ENCODE measurements around the gene LDB1.
A peak's percentile ranks its signal among the peaks of the same experiment; 100 is the strongest.

The LDB1 gene

DNA sequence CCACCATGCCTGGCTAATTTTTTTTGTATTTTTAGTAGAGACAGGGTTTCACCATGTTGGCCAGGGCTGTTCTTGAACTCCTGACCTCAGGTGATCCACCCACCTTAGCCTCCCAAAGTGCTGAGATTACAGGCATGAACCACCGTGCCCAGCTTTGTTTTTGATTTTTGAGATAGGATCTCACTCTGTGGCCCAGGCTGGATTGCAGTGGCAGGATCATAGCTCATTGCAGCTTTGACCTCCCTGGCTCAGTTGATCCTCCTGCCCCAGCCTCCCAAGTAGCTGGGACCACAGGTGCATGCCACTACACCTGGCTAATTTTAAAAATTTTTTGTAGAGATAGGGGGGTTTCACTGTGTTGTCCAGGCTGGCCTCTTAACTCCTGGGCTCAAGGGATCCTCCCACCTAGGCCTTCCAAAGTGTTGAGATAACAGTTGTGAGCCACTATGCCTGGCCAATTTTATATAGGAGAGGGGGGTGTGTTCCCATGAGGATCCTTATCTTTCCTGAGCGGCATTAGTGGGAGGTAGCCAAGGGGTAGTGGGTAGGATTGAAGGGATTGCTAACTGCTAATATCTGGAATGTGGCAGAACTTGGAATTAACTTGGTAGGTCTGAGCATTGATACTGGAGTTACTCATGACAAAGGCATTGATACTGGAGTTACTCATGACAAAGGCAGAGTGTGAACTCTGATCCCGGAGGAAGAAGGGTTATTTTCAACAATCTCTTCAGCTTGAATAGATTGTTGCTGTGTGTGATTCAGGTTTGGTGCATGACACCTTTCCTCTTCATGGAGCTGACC, 31.0 kb upstream of the LDB1 start:
- H3K27ac ChIP-seq = peak overlapping the region; percentile 95
- peak; percentile 61 for DNase-seq
- H3K36me3 ChIP-seq (replicated peaks) = peaks cover 45% of the 10 kb centered on the region
- TF ChIP-seq, protein P1, sequence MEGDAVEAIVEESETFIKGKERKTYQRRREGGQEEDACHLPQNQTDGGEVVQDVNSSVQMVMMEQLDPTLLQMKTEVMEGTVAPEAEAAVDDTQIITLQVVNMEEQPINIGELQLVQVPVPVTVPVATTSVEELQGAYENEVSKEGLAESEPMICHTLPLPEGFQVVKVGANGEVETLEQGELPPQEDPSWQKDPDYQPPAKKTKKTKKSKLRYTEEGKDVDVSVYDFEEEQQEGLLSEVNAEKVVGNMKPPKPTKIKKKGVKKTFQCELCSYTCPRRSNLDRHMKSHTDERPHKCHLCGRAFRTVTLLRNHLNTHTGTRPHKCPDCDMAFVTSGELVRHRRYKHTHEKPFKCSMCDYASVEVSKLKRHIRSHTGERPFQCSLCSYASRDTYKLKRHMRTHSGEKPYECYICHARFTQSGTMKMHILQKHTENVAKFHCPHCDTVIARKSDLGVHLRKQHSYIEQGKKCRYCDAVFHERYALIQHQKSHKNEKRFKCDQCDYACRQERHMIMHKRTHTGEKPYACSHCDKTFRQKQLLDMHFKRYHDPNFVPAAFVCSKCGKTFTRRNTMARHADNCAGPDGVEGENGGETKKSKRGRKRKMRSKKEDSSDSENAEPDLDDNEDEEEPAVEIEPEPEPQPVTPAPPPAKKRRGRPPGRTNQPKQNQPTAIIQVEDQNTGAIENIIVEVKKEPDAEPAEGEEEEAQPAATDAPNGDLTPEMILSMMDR (IDR thresholded peaks at IDR 0.05; ENCODE audit: low read depth, low read length, missing control alignments) = no peak
- in situ Hi-C loops (cut with HindIII; ENCODE audit: low pct_ligation_motif_present, low sequenced_read_pairs) = no loop called here
- H3K4me3 ChIP-seq (ENCODE audit: low read depth, low read length) = peak overlapping the region; percentile 41
- H3K27me3 ChIP-seq (replicated peaks) = no peaks in the 10 kb centered on the region

- Histone ChIP-seq H3K27me3 (replicated peaks) (no peaks in the 10 kb centered on the region), H3K27ac (no peak overlapping the region), H3K36me3 (replicated peaks) (peaks cover 64% of the 10 kb centered on the region), H3K4me3 (ENCODE audit: low read depth, low read length) (no peak overlapping the region)
- in situ Hi-C loops (cut with HindIII; ENCODE audit: low pct_ligation_motif_present, low sequenced_read_pairs) = no loop called here
- no peak for DNase-seq
- TF ChIP-seq, protein P1 (IDR thresholded peaks at IDR 0.05; ENCODE audit: low read depth, low read length, missing control alignments) = no peak
These were observed 28.1 kb upstream of the LDB1 start for GRCh38 chr10:102148275-102148674.

DNA sequence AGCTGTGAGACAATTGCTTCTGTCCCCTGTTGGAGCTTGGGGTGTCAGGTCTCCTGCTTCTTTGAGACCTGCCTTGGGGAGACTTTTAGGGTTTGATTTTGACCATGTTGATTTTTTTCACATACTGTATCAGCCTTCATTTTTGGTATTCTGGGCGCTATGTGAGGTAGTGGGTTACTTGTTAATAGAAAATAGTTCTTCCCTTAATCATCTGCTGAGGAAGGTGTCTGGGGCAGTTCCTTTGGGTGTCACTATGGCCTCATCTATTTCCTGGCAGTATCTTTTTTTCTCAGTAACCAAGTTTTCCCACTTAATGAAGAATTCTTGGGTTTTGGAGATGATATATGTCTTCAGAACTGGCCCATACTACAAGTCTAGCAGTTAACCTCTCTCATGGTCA, 27.4 kb upstream of the LDB1 start:
- Histone ChIP-seq H3K36me3 (replicated peaks) (peaks cover 71% of the 10 kb centered on the region), H3K4me3 (ENCODE audit: low read depth, low read length) (no peak overlapping the region), H3K27me3 (replicated peaks) (no peaks in the 10 kb centered on the region), H3K27ac (no peak overlapping the region)
- TF ChIP-seq, protein P1 (IDR thresholded peaks at IDR 0.05; ENCODE audit: low read depth, low read length, missing control alignments) = no peak
- DNase-seq = no peak
- in situ Hi-C loops (cut with HindIII; ENCODE audit: low pct_ligation_motif_present, low sequenced_read_pairs) = no loop called here

- no peak overlapping the region for H3K27ac ChIP-seq
- TF ChIP-seq, protein P1 (IDR thresholded peaks at IDR 0.05; ENCODE audit: low read depth, low read length, missing control alignments) = no peak
- in situ Hi-C loops (cut with HindIII; ENCODE audit: low pct_ligation_motif_present, low sequenced_read_pairs) = no loop called here
These were observed 26.8 kb upstream of the LDB1 start for GRCh38 chr10:102146971-102147428.

GRCh38 chr10:102141583-102142107, 21.5 kb upstream of the LDB1 start:
- Histone ChIP-seq H3K27me3 (replicated peaks) (no peaks in the 10 kb centered on the region), H3K36me3 (replicated peaks) (peaks cover 80% of the 10 kb centered on the region), H3K27ac (no peak overlapping the region), H3K4me3 (ENCODE audit: low read depth, low read length) (no peak overlapping the region)
- in situ Hi-C loops (cut with HindIII; ENCODE audit: low pct_ligation_motif_present, low sequenced_read_pairs) = no loop called here
- DNase-seq = no peak
- TF ChIP-seq, protein P1 (IDR thresholded peaks at IDR 0.05; ENCODE audit: low read depth, low read length, missing control alignments) = no peak

More at GRCh38 chr10:102146971-102147428, 26.8 kb upstream of the LDB1 start:
- DNase-seq = no peak
- Histone ChIP-seq H3K36me3 (replicated peaks) (peaks cover 74% of the 10 kb centered on the region), H3K4me3 (ENCODE audit: low read depth, low read length) (no peak overlapping the region), H3K27me3 (replicated peaks) (no peaks in the 10 kb centered on the region)

Measured in brain microvascular endothelial cell (primary cell).